HepG2 (cell line): ENCODE results near the gene PPP2R5C. TPM values are rescaled to one million over a fixed set of nuclear protein-coding genes. Genes with fewer than 3 reads are reported as not detected.

Experiments
- FOXP1 ChIP-seq, 2 experiments: fragments of 450-650 bp in 1 of 2; IDR thresholded peaks; 2 replicates each; pipeline ENCODE4 v1.6.1; 2017 to 2018; ENCODE audit warnings: antibody characterized with exemption in 1 of 2
- GFI1 ChIP-seq: sonication (generic); formaldehyde crosslinking; IDR thresholded peaks from 2 replicates; pipeline ENCODE4 v1.5.0; 2020; ENCODE audit warnings: missing genetic modification reagents, mild to moderate bottlenecking, borderline replicate concordance
- GTF2F1 ChIP-seq: fragments of 150-350 bp; IDR thresholded peaks from 2 replicates; pipeline ENCODE4 v1.6.1; 2014; ENCODE audit warnings: low read length
- HMGA1 ChIP-seq: sonication (generic); formaldehyde crosslinking; conservative IDR thresholded peaks from 2 replicates; pipeline ENCODE4 v1.4.0; 2020; ENCODE audit warnings: missing genetic modification reagents
- IRF1 ChIP-seq: sonication (generic); formaldehyde crosslinking; IDR thresholded peaks from 2 replicates; pipeline ENCODE4 v1.4.0; 2020; ENCODE audit warnings: low read depth, mild to moderate bottlenecking, missing genetic modification reagents
- KDM1A ChIP-seq: IDR thresholded peaks from 2 replicates; pipeline ENCODE4 v1.6.1; 2016; ENCODE audit warnings: missing compliant biosample characterization
- MEIS2 ChIP-seq: sonication (generic); formaldehyde crosslinking; IDR thresholded peaks from 2 replicates; pipeline ENCODE4 v1.9.0; 2021; ENCODE audit warnings: mild to moderate bottlenecking, missing genetic modification reagents
- MTF1 ChIP-seq: sonication (generic); formaldehyde crosslinking; IDR thresholded peaks from 2 replicates; pipeline ENCODE4 v1.5.0; 2020; ENCODE audit warnings: missing genetic modification reagents
- PAF1 ChIP-seq: IDR thresholded peaks from 2 replicates; pipeline ENCODE4 v1.6.1; 2016; ENCODE audit warnings: missing genetic modification reagents, missing compliant biosample characterization
- SNAPC2 ChIP-seq: sonication (generic); formaldehyde crosslinking; IDR thresholded peaks from 2 replicates; pipeline ENCODE4 v1.8.1; 2022; ENCODE audit warnings: mild to moderate bottlenecking, missing genetic modification reagents
- SRSF4 ChIP-seq: fragments of 200-400 bp; formaldehyde crosslinking; IDR thresholded peaks from one replicate; pipeline ENCODE4 v1.6.1; 2018; ENCODE audit warnings: mild to moderate bottlenecking, low read depth, low read length, moderate library complexity; ENCODE audit not compliant: poor library complexity, severe bottlenecking
- YEATS2 ChIP-seq: sonication (generic); formaldehyde crosslinking; IDR thresholded peaks from 2 replicates; pipeline ENCODE4 v1.4.0; 2020; ENCODE audit warnings: missing genetic modification reagents, borderline replicate concordance
- ZBTB21 ChIP-seq: sonication (generic); formaldehyde crosslinking; IDR thresholded peaks from 2 replicates; pipeline ENCODE4 v1.4.0; 2020; ENCODE audit warnings: missing genetic modification reagents
- ZFP62 ChIP-seq: sonication (generic); formaldehyde crosslinking; IDR thresholded peaks from 2 replicates; pipeline ENCODE4 v1.4.0; 2020; ENCODE audit warnings: missing genetic modification reagents
- ZNF207 ChIP-seq: fragments of 450-650 bp; IDR thresholded peaks from 2 replicates; pipeline ENCODE4 v1.6.1; 2016; ENCODE audit warnings: antibody characterized with exemption, borderline replicate concordance
- ZNF235 ChIP-seq: sonication (generic); formaldehyde crosslinking; IDR thresholded peaks from 2 replicates; pipeline ENCODE4 v1.8.1; 2023; ENCODE audit warnings: mild to moderate bottlenecking, missing genetic modification reagents, borderline replicate concordance
- ZNF317 ChIP-seq: sonication (generic); formaldehyde crosslinking; IDR thresholded peaks from 2 replicates; pipeline ENCODE4 v1.5.0; 2020; ENCODE audit warnings: mild to moderate bottlenecking, missing genetic modification reagents
- ZNF432 ChIP-seq: sonication (generic); formaldehyde crosslinking; IDR thresholded peaks from 2 replicates; pipeline ENCODE4 v1.5.0; 2020; ENCODE audit warnings: missing genetic modification reagents, mild to moderate bottlenecking, borderline replicate concordance
- ZNF446 ChIP-seq: sonication (generic); formaldehyde crosslinking; IDR thresholded peaks from 2 replicates; pipeline ENCODE4 v1.5.0; 2020; ENCODE audit warnings: mild to moderate bottlenecking, missing genetic modification reagents
- ZNF484 ChIP-seq: sonication (generic); formaldehyde crosslinking; IDR thresholded peaks from 2 replicates; pipeline ENCODE4 v1.5.1; 2020; ENCODE audit warnings: mild to moderate bottlenecking, low read depth, missing genetic modification reagents, borderline replicate concordance
- ZNF549 ChIP-seq: sonication (generic); formaldehyde crosslinking; IDR thresholded peaks from 2 replicates; pipeline ENCODE4 v1.5.0; 2020; ENCODE audit warnings: missing genetic modification reagents
- ZNF574 ChIP-seq: sonication (generic); formaldehyde crosslinking; IDR thresholded peaks from 2 replicates; pipeline ENCODE4 v1.4.0; 2020; ENCODE audit warnings: missing genetic modification reagents
- polyA plus RNA-seq, 8 experiments: library from polyadenylated mRNA; depleted of rRNA in 3 of 8; stranded (reverse) in 7 of 8; unstranded in 1 of 8; fragments of >200 nt; fragmentation: Illumina TruSeq in 4 of 8; extraction: Trizol in 4 of 8; gene quantifications; 2 replicates each; pipeline versions ENCODE4 v1.2.1 to v1.2.3, GENCODE V29; 2011 to 2016; ENCODE audit warnings: low read depth in 4 of 8, missing spikeins in 1 of 8, mixed read lengths in 1 of 8; ENCODE audit not compliant: insufficient read depth in 1 of 8
- total RNA-seq, 5 experiments: library from RNA; depleted of rRNA; stranded (reverse); fragments of >200 nt; fragmentation: Illumina TruSeq; extraction: Trizol; gene quantifications; 2 replicates each; pipeline ENCODE4 v1.2.3, GENCODE V29; 2016; ENCODE audit warnings: low read depth in 1 of 5
- TF ChIP-seq, protein P1 (sequence below): sonication (generic); formaldehyde crosslinking; IDR thresholded peaks from 2 replicates; pipeline ENCODE4 v1.4.0; 2020; ENCODE audit warnings: missing genetic modification reagents, borderline replicate concordance
- TF ChIP-seq, protein P2 (sequence below): sonication (generic); formaldehyde crosslinking; IDR thresholded peaks from 2 replicates; pipeline ENCODE4 v1.9.0; 2022; ENCODE audit warnings: low read depth, missing genetic modification reagents

The PPP2R5C gene
- total and polyA plus RNA-seq, 2 of the 13 experiments (the other 11 are each of a cell fraction or from before 2014, with no cell fraction given): 74.3 to 78.5 TPM

- 0 out of 2 replicates have a peak, but pooled peaks have one; percentile 37 for TF ChIP-seq MEIS2
- TF ChIP-seq SNAPC2 (CRISPR knock-in tag): 0 out of 2 replicates have a peak, but pooled peaks have one; percentile 59
- TF ChIP-seq PAF1: no peak
- no peak for TF ChIP-seq GFI1 (CRISPR knock-in tag)
- peak; percentile 50; the same call in 1 of the 2 replicates for TF ChIP-seq ZNF235 (CRISPR knock-in tag)
- TF ChIP-seq, protein P1, sequence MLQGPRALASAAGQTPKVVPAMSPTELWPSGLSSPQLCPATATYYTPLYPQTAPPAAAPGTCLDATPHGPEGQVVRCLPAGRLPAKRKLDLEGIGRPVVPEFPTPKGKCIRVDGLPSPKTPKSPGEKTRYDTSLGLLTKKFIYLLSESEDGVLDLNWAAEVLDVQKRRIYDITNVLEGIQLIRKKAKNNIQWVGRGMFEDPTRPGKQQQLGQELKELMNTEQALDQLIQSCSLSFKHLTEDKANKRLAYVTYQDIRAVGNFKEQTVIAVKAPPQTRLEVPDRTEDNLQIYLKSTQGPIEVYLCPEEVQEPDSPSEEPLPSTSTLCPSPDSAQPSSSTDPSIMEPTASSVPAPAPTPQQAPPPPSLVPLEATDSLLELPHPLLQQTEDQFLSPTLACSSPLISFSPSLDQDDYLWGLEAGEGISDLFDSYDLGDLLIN (CRISPR knock-in tag): no peak
- TF ChIP-seq ZNF432 (CRISPR knock-in tag): no peak
- TF ChIP-seq FOXP1 (IDR thresholded peaks at IDR 0.05): no peak
- TF ChIP-seq FOXP1 (CRISPR knock-in tag; IDR thresholded peaks at IDR 0.05): peak; percentile 42; the same call in 1 of the 2 replicates
- no peak for TF ChIP-seq ZNF317 (CRISPR knock-in tag)
- no peak for TF ChIP-seq MTF1 (CRISPR knock-in tag)
- no peak for TF ChIP-seq ZNF484 (CRISPR knock-in tag)
- no peak for TF ChIP-seq ZNF207
- no peak for TF ChIP-seq GTF2F1
- TF ChIP-seq, protein P2, sequence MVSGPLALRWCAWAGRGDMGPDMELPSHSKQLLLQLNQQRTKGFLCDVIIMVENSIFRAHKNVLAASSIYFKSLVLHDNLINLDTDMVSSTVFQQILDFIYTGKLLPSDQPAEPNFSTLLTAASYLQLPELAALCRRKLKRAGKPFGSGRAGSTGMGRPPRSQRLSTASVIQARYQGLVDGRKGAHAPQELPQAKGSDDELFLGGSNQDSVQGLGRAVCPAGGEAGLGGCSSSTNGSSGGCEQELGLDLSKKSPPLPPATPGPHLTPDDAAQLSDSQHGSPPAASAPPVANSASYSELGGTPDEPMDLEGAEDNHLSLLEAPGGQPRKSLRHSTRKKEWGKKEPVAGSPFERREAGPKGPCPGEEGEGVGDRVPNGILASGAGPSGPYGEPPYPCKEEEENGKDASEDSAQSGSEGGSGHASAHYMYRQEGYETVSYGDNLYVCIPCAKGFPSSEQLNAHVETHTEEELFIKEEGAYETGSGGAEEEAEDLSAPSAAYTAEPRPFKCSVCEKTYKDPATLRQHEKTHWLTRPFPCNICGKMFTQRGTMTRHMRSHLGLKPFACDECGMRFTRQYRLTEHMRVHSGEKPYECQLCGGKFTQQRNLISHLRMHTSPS (CRISPR knock-in tag): no peak
- peak; percentile 87 for TF ChIP-seq YEATS2 (CRISPR knock-in tag)
- TF ChIP-seq HMGA1 (CRISPR knock-in tag): no peak
- TF ChIP-seq IRF1 (CRISPR knock-in tag): no peak
- TF ChIP-seq ZNF446 (CRISPR knock-in tag): no peak
- TF ChIP-seq ZFP62 (CRISPR knock-in tag): no peak
- no peak for TF ChIP-seq ZNF549 (CRISPR knock-in tag)
- TF ChIP-seq ZBTB21 (CRISPR knock-in tag): peak; percentile 89
- TF ChIP-seq KDM1A (CRISPR knock-in tag): 0 out of 2 replicates have a peak, but pooled peaks have one; percentile 7
- TF ChIP-seq ZNF574: peak; percentile 71
- no peak for TF ChIP-seq SRSF4
Observed at GRCh38 chr14:101809671-101810514, 48.4 kb downstream of the PPP2R5C start (continued).
